Neural cell (in vitro differentiated cells): ENCODE measurements around the gene MTHFD1. TPM values are rescaled to one million over a fixed set of nuclear protein-coding genes. Genes with fewer than 3 reads are reported as not detected.

Source experiments
- H2AFZ ChIP-seq: fragments of 200-600, 300-800 bp; sonication (generic), shearing (Covaris generic); 2 replicates; pipeline ENCODE4 v1.6.0; 2014; ENCODE audit warnings: low read depth, mild to moderate bottlenecking, antibody characterized with exemption, low read length, moderate library complexity
- H3F3A ChIP-seq: fragments of 200-600 bp; shearing (Covaris generic); 2 replicates; pipeline ENCODE4 v1.6.1; 2016; ENCODE audit warnings: mild to moderate bottlenecking, moderate library complexity, mixed read lengths, antibody characterized with exemption, low read length; ENCODE audit not compliant: insufficient read depth, poor library complexity, severe bottlenecking
- H3K27ac ChIP-seq: fragments of 200-600, 300-800 bp; sonication (generic), shearing (Covaris generic); 2 replicates; pipeline ENCODE4 v1.5.1; 2014; ENCODE audit warnings: mild to moderate bottlenecking, low read length, moderate library complexity
- H3K27me3 ChIP-seq: fragments of 300-800, 200-600 bp; sonication (generic), shearing (Covaris generic); 2 replicates; pipeline ENCODE4 v1.6.0; 2014; ENCODE audit warnings: mild to moderate bottlenecking, low read depth, low read length, moderate library complexity; ENCODE audit not compliant: insufficient read depth
- H3K36me3 ChIP-seq: fragments of 300-800, 200-600 bp; sonication (generic), shearing (Covaris generic); 2 replicates; pipeline ENCODE4 v1.5.1; 2014; ENCODE audit warnings: mild to moderate bottlenecking, antibody characterized with exemption, low read length, moderate library complexity; ENCODE audit not compliant: insufficient read depth
- H3K4me2 ChIP-seq: fragments of 300-800, 200-600 bp; sonication (generic), shearing (Covaris generic); 2 replicates; pipeline ENCODE4 v1.6.0; 2014; ENCODE audit warnings: mild to moderate bottlenecking, low read length
- H3K4me3 ChIP-seq: fragments of 300-800, 200-600 bp; sonication (generic), shearing (Covaris generic); 2 replicates; pipeline ENCODE4 v1.5.1; 2014; ENCODE audit warnings: mild to moderate bottlenecking, low read length, moderate library complexity
- H3K79me2 ChIP-seq: fragments of 200-600 bp; shearing (Covaris generic); replicated peaks from 2 replicates; pipeline ENCODE4 v1.6.0; 2014; ENCODE audit warnings: mild to moderate bottlenecking, low read length, moderate library complexity; ENCODE audit not compliant: insufficient read depth
- H3K9ac ChIP-seq: fragments of 300-800, 200-600 bp; sonication (generic), shearing (Covaris generic); 2 replicates; pipeline ENCODE4 v1.6.1; 2016; ENCODE audit warnings: mild to moderate bottlenecking, low read length, mixed read lengths
- H3K9me2 ChIP-seq: fragments of 200-600 bp; shearing (Covaris generic); 2 replicates; pipeline ENCODE4 v1.6.1; 2016; ENCODE audit warnings: mild to moderate bottlenecking, low read length, mixed read lengths; ENCODE audit not compliant: insufficient read depth
- H3K9me3 ChIP-seq: fragments of 200-600, 300-800 bp; sonication (generic), shearing (Covaris generic); 2 replicates; pipeline ENCODE4 v1.6.1; 2016; ENCODE audit warnings: mild to moderate bottlenecking, mixed run types, low read length, moderate library complexity, mixed read lengths
- H4K20me1 ChIP-seq: fragments of 200-600 bp; shearing (Covaris generic); 2 replicates; pipeline ENCODE4 v1.6.1; 2016; ENCODE audit warnings: mild to moderate bottlenecking, mixed run types; ENCODE audit not compliant: insufficient read depth
- CTCF ChIP-seq: fragments of 450-650 bp; IDR thresholded peaks from 2 replicates; pipeline ENCODE4 v1.5.1; 2014; ENCODE audit warnings: antibody characterized with exemption, mild to moderate bottlenecking, moderate library complexity; ENCODE audit not compliant: poor library complexity, severe bottlenecking
- EP300 ChIP-seq: fragments of 450-650 bp; conservative IDR thresholded peaks from 2 replicates; pipeline ENCODE4 v1.6.1; 2014; ENCODE audit warnings: antibody characterized with exemption, mild to moderate bottlenecking, moderate library complexity; ENCODE audit not compliant: poor library complexity, severe bottlenecking
- EZH2 ChIP-seq: fragments of 200-600, 300-800 bp; shearing (Covaris generic), sonication (generic); IDR thresholded peaks from 2 replicates; pipeline ENCODE4 v1.6.1; 2014; ENCODE audit warnings: antibody characterized with exemption, low read length, borderline replicate concordance, mild to moderate bottlenecking; ENCODE audit not compliant: insufficient read depth, poor library complexity, severe bottlenecking
- MXI1 ChIP-seq: fragments of 450-650 bp; conservative IDR thresholded peaks from 2 replicates; pipeline ENCODE4 v1.6.1; 2014; ENCODE audit warnings: antibody characterized with exemption, mild to moderate bottlenecking; ENCODE audit not compliant: poor library complexity, severe bottlenecking
- POLR2AphosphoS5 ChIP-seq: IDR thresholded peaks from 2 replicates; pipeline ENCODE4 v1.6.1; 2012
- RAD21 ChIP-seq: fragments of 450-650 bp; conservative IDR thresholded peaks from 2 replicates; pipeline ENCODE4 v1.6.1; 2014; ENCODE audit warnings: antibody characterized with exemption, mild to moderate bottlenecking, moderate library complexity
- REST ChIP-seq: IDR thresholded peaks from 2 replicates; pipeline ENCODE4 v1.6.1; 2012; ENCODE audit warnings: borderline replicate concordance
- SMC3 ChIP-seq: fragments of 450-650 bp; conservative IDR thresholded peaks from 2 replicates; pipeline ENCODE4 v1.6.1; 2014; ENCODE audit warnings: antibody characterized with exemption, mild to moderate bottlenecking, moderate library complexity; ENCODE audit not compliant: poor library complexity
- TAF1 ChIP-seq: IDR thresholded peaks from 2 replicates; pipeline ENCODE4 v1.6.1; 2012; ENCODE audit warnings: low read depth
- polyA plus RNA-seq: library from polyadenylated mRNA; depleted of rRNA; stranded (reverse); fragments of >200 nt; gene quantifications from 2 replicates; pipeline ENCODE4 v1.2.3, GENCODE V29; 2014

MTHFD1 gene
- polyA plus RNA-seq, 1 donor from 2014 or later = 5.4 TPM

GRCh38 chr14:64504310-64504896, 116.2 kb downstream of the MTHFD1 start, which contains the start of gene ZBTB1:
Gene ZBTB1, plus strand, starts transcription at chr14:64504770. Its CDS starts 16,735 bp downstream, at chr14:64521505.
- peak within 1 kb of the TSS; percentile 90 for H2AFZ ChIP-seq

GRCh38 chr14:64504897-64505794, 117.0 kb downstream of the MTHFD1 start:
- TF ChIP-seq CTCF (no peak), MXI1 (peak; percentile 52), REST (no peak), EZH2 (no peak), TAF1 (no peak), RAD21 (peak; percentile 17), EP300 (peak; percentile 37), SMC3 (peak; percentile 11), POLR2AphosphoS5 (peak; percentile 26)
- no peaks in the 10 kb centered on the region for H3K9me2 ChIP-seq
- peak overlapping the region; percentile 95 for H3K27ac ChIP-seq
- H3K27me3 ChIP-seq = no peaks in the 10 kb centered on the region
- peak overlapping the region; percentile 98 for H3K4me3 ChIP-seq
- no peaks in the 10 kb centered on the region for H3K36me3 ChIP-seq
- H3K4me2 ChIP-seq = peak overlapping the region; percentile 70
- H3F3A ChIP-seq = no peaks in the 10 kb centered on the region
- H3K79me2 ChIP-seq = peaks cover 64% of the 10 kb centered on the region
- H3K9me3 ChIP-seq = no peaks in the 10 kb centered on the region
- no peaks in the 10 kb centered on the region for H4K20me1 ChIP-seq
- H3K9ac ChIP-seq = peak overlapping the region; percentile 95
- H2AFZ ChIP-seq = peak overlapping the region; percentile 90

More at GRCh38 chr14:64504310-64504896, 116.2 kb downstream of the MTHFD1 start, which contains the start of gene ZBTB1:
- Histone ChIP-seq H3K9ac (peak within 1 kb of the TSS; percentile 99), H3K27ac (peak within 1 kb of the TSS; percentile 95), H3F3A (no peaks in the 10 kb centered on the region), H3K9me3 (no peaks in the 10 kb centered on the region), H3K4me3 (peak within 1 kb of the TSS; percentile 98), H3K36me3 (no peaks in the 10 kb centered on the region), H3K9me2 (no peaks in the 10 kb centered on the region), H4K20me1 (no peaks in the 10 kb centered on the region), H3K79me2 (peaks cover 66% of the 10 kb centered on the region), H3K4me2 (peak within 1 kb of the TSS; percentile 70), H3K27me3 (no peaks in the 10 kb centered on the region)
- TF ChIP-seq EZH2 = no peak
- TF ChIP-seq POLR2AphosphoS5 = peak; percentile 66
- no peak for TF ChIP-seq EP300
- peak; percentile 46 for TF ChIP-seq TAF1
- peak; percentile 59 for TF ChIP-seq REST
